OCI-LY1 (cell line): Measurements from ENCODE around the gene ZNF350.

Source experiments
- H2AFZ ChIP-seq: fragments of 200-600 bp; sonication (generic), shearing (Covaris generic); 2 replicates; pipeline ENCODE4 v1.6.0; 2014; ENCODE audit warnings: antibody characterized with exemption, mild to moderate bottlenecking, low read length
- H3F3A ChIP-seq: fragments of 200-600 bp; sonication (generic), shearing (Covaris generic); 2 replicates; pipeline ENCODE4 v1.6.0; 2014; ENCODE audit warnings: mild to moderate bottlenecking, antibody characterized with exemption, low read length, moderate library complexity; ENCODE audit not compliant: insufficient read depth
- H3K27ac ChIP-seq: fragments of 200-600 bp; sonication (generic); 2 replicates; pipeline ENCODE4 v1.5.1; 2014; ENCODE audit warnings: low read length, mixed run types, mild to moderate bottlenecking, low read depth; ENCODE audit not compliant: poor library complexity, severe bottlenecking
- H3K27me3 ChIP-seq: fragments of 200-600 bp; sonication (generic); 2 replicates; pipeline ENCODE4 v1.6.0; 2014; ENCODE audit warnings: antibody characterized with exemption, mild to moderate bottlenecking, low read length, moderate library complexity; ENCODE audit not compliant: insufficient read depth
- H3K36me3 ChIP-seq: fragments of 200-600 bp; sonication (generic); 2 replicates; pipeline ENCODE4 v1.6.1; 2014; ENCODE audit warnings: mild to moderate bottlenecking, antibody characterized with exemption, low read length, moderate library complexity, mixed read lengths; ENCODE audit not compliant: insufficient read depth
- H3K4me1 ChIP-seq: fragments of 200-600 bp; sonication (generic); 2 replicates; pipeline ENCODE4 v1.5.1; 2014; ENCODE audit warnings: mild to moderate bottlenecking, low read length, moderate library complexity; ENCODE audit not compliant: insufficient read depth, severe bottlenecking
- H3K4me2 ChIP-seq: fragments of 200-600 bp; sonication (generic), shearing (Covaris generic); 2 replicates; pipeline ENCODE4 v1.6.1; 2014; ENCODE audit warnings: low read length
- H3K4me3 ChIP-seq: fragments of 200-600 bp; sonication (generic); 2 replicates; pipeline ENCODE4 v1.5.1; 2014; ENCODE audit warnings: low read length, low read depth, mild to moderate bottlenecking, mixed read lengths; ENCODE audit not compliant: poor library complexity, severe bottlenecking
- H3K79me2 ChIP-seq: fragments of 200-600 bp; shearing (Covaris generic); 2 replicates; pipeline ENCODE4 v1.6.1; 2016; ENCODE audit warnings: mixed run types, low read length, mixed read lengths; ENCODE audit not compliant: insufficient read depth
- H3K9ac ChIP-seq: fragments of 200-600 bp; sonication (generic), shearing (Covaris generic); 2 replicates; pipeline ENCODE4 v1.6.1; 2014; ENCODE audit warnings: mild to moderate bottlenecking, low read length, mixed read lengths
- H3K9me2 ChIP-seq: fragments of 200-600 bp; sonication (generic), shearing (Covaris generic); 2 replicates; pipeline ENCODE4 v1.6.1; 2014; ENCODE audit warnings: low read depth, mild to moderate bottlenecking, low read length, mixed read lengths
- H3K9me3 ChIP-seq: fragments of 200-600 bp; shearing (Covaris generic); 2 replicates; pipeline ENCODE4 v1.6.1; 2014; ENCODE audit warnings: low read length, mixed read lengths
- H4K20me1 ChIP-seq: fragments of 200-600 bp; sonication (generic), shearing (Covaris generic); 2 replicates; pipeline ENCODE4 v1.6.0; 2016; ENCODE audit warnings: mild to moderate bottlenecking, low read length; ENCODE audit not compliant: insufficient read depth
- CTCF ChIP-seq: fragments of 200-600 bp; sonication (generic), shearing (Covaris generic); IDR thresholded peaks from 2 replicates; pipeline ENCODE4 v1.5.1; 2017; ENCODE audit warnings: mild to moderate bottlenecking, antibody characterized with exemption, low read length, moderate library complexity, mixed read lengths
- EZH2 ChIP-seq: fragments of 200-600 bp; sonication (generic), shearing (Covaris generic); IDR thresholded peaks from 2 replicates; pipeline ENCODE4 v1.8.0; 2017; ENCODE audit warnings: borderline replicate concordance, mixed run types, mild to moderate bottlenecking, antibody characterized with exemption, low read length, moderate library complexity, mixed read lengths

Gene ZNF350

GRCh38 chr19:51986309-51987291 is at the start of gene ZNF350:
Gene ZNF350 (minus strand): TSS chr19:51986840. CDS start chr19:51974360, 12,480 bp downstream.
- Histone ChIP-seq H3K4me2 (no peak within 1 kb of the TSS), H4K20me1 (no peaks in the 10 kb centered on the region), H3K27ac (no peak within 1 kb of the TSS)

GRCh38 chr19:52034051-52034728 is 47.5 kb upstream of the ZNF350 start:
- H2AFZ ChIP-seq = no peak overlapping the region
- peaks cover 56% of the 10 kb centered on the region for H3K9me3 ChIP-seq
- H3K27ac ChIP-seq = no peak overlapping the region
- no peaks in the 10 kb centered on the region for H3K27me3 ChIP-seq
- H3F3A ChIP-seq = no peaks in the 10 kb centered on the region
- no peaks in the 10 kb centered on the region for H3K79me2 ChIP-seq
- H3K36me3 ChIP-seq = peaks cover 85% of the 10 kb centered on the region
- no peaks in the 10 kb centered on the region for H3K9me2 ChIP-seq
- TF ChIP-seq EZH2 = no peak
- no peak for TF ChIP-seq CTCF
- H3K4me2 ChIP-seq = no peak overlapping the region
- peaks cover 3% of the 10 kb centered on the region for H3K4me1 ChIP-seq
- H4K20me1 ChIP-seq = no peaks in the 10 kb centered on the region
- H3K9ac ChIP-seq = no peak overlapping the region
- no peak overlapping the region for H3K4me3 ChIP-seq

More at GRCh38 chr19:51986309-51987291, at the start of gene ZNF350:
- H3K79me2 ChIP-seq = no peaks in the 10 kb centered on the region
- H3K9me2 ChIP-seq = no peaks in the 10 kb centered on the region
- H3K27me3 ChIP-seq = no peaks in the 10 kb centered on the region
- H3K4me1 ChIP-seq = no peaks in the 10 kb centered on the region
- H3K9me3 ChIP-seq = peaks cover 26% of the 10 kb centered on the region
- H3K36me3 ChIP-seq = no peaks in the 10 kb centered on the region
- H2AFZ ChIP-seq = no peak within 1 kb of the TSS
- no peak within 1 kb of the TSS for H3K4me3 ChIP-seq
- no peak within 1 kb of the TSS for H3K9ac ChIP-seq
- no peaks in the 10 kb centered on the region for H3F3A ChIP-seq
- no peak for TF ChIP-seq EZH2
- TF ChIP-seq CTCF = no peak

GRCh38 chr19:52028780-52029123 is 42.1 kb upstream of the ZNF350 start:
- Histone ChIP-seq H4K20me1 (no peaks in the 10 kb centered on the region), H3K27ac (peak overlapping the region; percentile 80), H2AFZ (peak overlapping the region; percentile 70), H3K36me3 (peaks cover 67% of the 10 kb centered on the region), H3K4me3 (peak overlapping the region; percentile 99), H3K9me3 (peaks cover 35% of the 10 kb centered on the region), H3K79me2 (peaks cover 13% of the 10 kb centered on the region; the same call in 1 of the 2 replicates), H3K9ac (peak overlapping the region; percentile 98), H3K9me2 (no peaks in the 10 kb centered on the region), H3K4me2 (peak overlapping the region; percentile 77), H3F3A (no peaks in the 10 kb centered on the region), H3K4me1 (peaks cover 17% of the 10 kb centered on the region), H3K27me3 (no peaks in the 10 kb centered on the region)
- TF ChIP-seq EZH2 (no peak), CTCF (no peak)
